H9 (cell line): ENCODE data around the gene KLHDC7A. TPM values are rescaled to one million over a fixed set of nuclear protein-coding genes. Genes with fewer than 3 reads are reported as not detected.

ENCODE experiments used
- DNase-seq: peaks from one replicate; pipeline ENCODE4 v3.0.0-alpha.2; 2017
- H2AFZ ChIP-seq: one replicate; pipeline ENCODE4 v1.6.1; 2013; ENCODE audit warnings: mild to moderate bottlenecking, low read length, control low read depth, moderate library complexity
- H2AK5ac ChIP-seq: 2 replicates; pipeline ENCODE4 v1.6.1; 2013; ENCODE audit warnings: low read length, control low read depth, mixed read lengths; ENCODE audit not compliant: insufficient read length
- H2BK120ac ChIP-seq: one replicate; pipeline ENCODE4 v1.6.1; 2013; ENCODE audit warnings: low read depth, mild to moderate bottlenecking, low read length, control low read depth, inconsistent platforms; ENCODE audit not compliant: poor library complexity, severe bottlenecking
- H2BK12ac ChIP-seq: 2 replicates; pipeline ENCODE4 v1.6.1; 2013; ENCODE audit warnings: low read length, control low read depth, mixed read lengths, low read depth; ENCODE audit not compliant: insufficient read length
- H2BK15ac ChIP-seq: 2 replicates; pipeline ENCODE4 v1.6.1; 2013; ENCODE audit warnings: low read depth, low read length, control low read depth
- H2BK20ac ChIP-seq: one replicate; pipeline ENCODE4 v1.6.1; 2013; ENCODE audit warnings: low read depth, mild to moderate bottlenecking, low read length, control low read depth, inconsistent platforms; ENCODE audit not compliant: poor library complexity, severe bottlenecking
- H2BK5ac ChIP-seq: 2 replicates; pipeline ENCODE4 v1.6.1; 2013; ENCODE audit warnings: low read length, control low read depth, mixed read lengths; ENCODE audit not compliant: insufficient read length
- H3K14ac ChIP-seq: 2 replicates; pipeline ENCODE4 v1.6.1; 2013; ENCODE audit warnings: low read length, control low read depth; ENCODE audit not compliant: insufficient read depth
- H3K18ac ChIP-seq: 2 replicates; pipeline ENCODE4 v1.6.1; 2013; ENCODE audit warnings: low read depth, mild to moderate bottlenecking, mixed read lengths, low read length, control low read depth; ENCODE audit not compliant: insufficient read length
- H3K23ac ChIP-seq: 2 replicates; pipeline ENCODE4 v1.6.1; 2013; ENCODE audit warnings: low read length, control low read depth, mixed read lengths, low read depth; ENCODE audit not compliant: insufficient read length
- H3K23me2 ChIP-seq: 2 replicates; pipeline ENCODE4 v1.6.1; 2013; ENCODE audit warnings: low read depth, mild to moderate bottlenecking, mixed read lengths, low read length, control low read depth; ENCODE audit not compliant: insufficient read length, poor library complexity, severe bottlenecking
- H3K27ac ChIP-seq: 2 replicates; pipeline ENCODE4 v1.5.1; 2013; ENCODE audit warnings: low read length, control low read depth, mixed read lengths, low read depth; ENCODE audit not compliant: insufficient read length
- H3K27me3 ChIP-seq: 2 replicates; pipeline ENCODE4 v1.6.1; 2013; ENCODE audit warnings: low read length, control low read depth, inconsistent platforms; ENCODE audit not compliant: insufficient read depth
- H3K4ac ChIP-seq: 2 replicates; pipeline ENCODE4 v1.6.1; 2013; ENCODE audit warnings: low read depth, mild to moderate bottlenecking, control low read depth, inconsistent platforms, low read length, moderate library complexity
- H3K4me1 ChIP-seq: 2 replicates; pipeline ENCODE4 v1.6.1; 2013; ENCODE audit warnings: low read length, control low read depth, inconsistent platforms; ENCODE audit not compliant: insufficient read depth
- H3K4me2 ChIP-seq: 2 replicates; pipeline ENCODE4 v1.6.1; 2013; ENCODE audit warnings: low read length, control low read depth, mixed read lengths; ENCODE audit not compliant: insufficient read length, insufficient read depth
- H3K56ac ChIP-seq: 2 replicates; pipeline ENCODE4 v1.6.1; 2013; ENCODE audit warnings: low read depth, mild to moderate bottlenecking, mixed read lengths, low read length, control low read depth; ENCODE audit not compliant: insufficient read length
- H3K79me1 ChIP-seq: 2 replicates; pipeline ENCODE4 v1.6.1; 2013; ENCODE audit warnings: low read depth, mild to moderate bottlenecking, moderate library complexity, low read length, control low read depth, inconsistent platforms; ENCODE audit not compliant: insufficient read depth, poor library complexity, severe bottlenecking
- H3K79me2 ChIP-seq: 2 replicates; pipeline ENCODE4 v1.6.1; 2013; ENCODE audit warnings: low read length, control low read depth, inconsistent platforms; ENCODE audit not compliant: insufficient read depth
- H3K9ac ChIP-seq: 2 replicates; pipeline ENCODE4 v1.6.1; 2013; ENCODE audit warnings: low read length, control low read depth, mixed read lengths; ENCODE audit not compliant: insufficient read length; ENCODE audit errors: extremely low read depth
- H3K9me3 ChIP-seq: one replicate; pipeline ENCODE4 v1.6.1; 2013; ENCODE audit warnings: low read depth, low read length, inconsistent platforms; ENCODE audit not compliant: control insufficient read depth
- H3T11ph ChIP-seq: one replicate; pipeline ENCODE4 v1.6.1; 2013; ENCODE audit warnings: mild to moderate bottlenecking, low read length, control low read depth, inconsistent platforms
- H4K20me1 ChIP-seq: one replicate; pipeline ENCODE4 v1.6.1; 2013; ENCODE audit not compliant: control insufficient read depth, insufficient read length, insufficient read depth
- H4K5ac ChIP-seq: 2 replicates; pipeline ENCODE4 v1.6.1; 2013; ENCODE audit warnings: low read depth, mild to moderate bottlenecking, mixed read lengths, low read length, control low read depth; ENCODE audit not compliant: insufficient read length
- H4K8ac ChIP-seq: replicated peaks from 2 replicates; pipeline ENCODE4 v1.6.1; 2013; ENCODE audit warnings: low read length, control low read depth, mixed read lengths, low read depth; ENCODE audit not compliant: insufficient read length
- H4K91ac ChIP-seq: 2 replicates; pipeline ENCODE4 v1.6.1; 2013; ENCODE audit warnings: low read depth, mild to moderate bottlenecking, moderate library complexity, mixed read lengths, low read length, control low read depth; ENCODE audit not compliant: insufficient read length
- H3K27ac Mint-ChIP-seq, 3 experiments: 2 replicates in 2 of 3; 3 replicates in 1 of 3; pipeline ENCODE4 v1.8.0; 2020 to 2021; ENCODE audit warnings: mixed read lengths in 3 of 3, mild to moderate bottlenecking in 1 of 3, moderate library complexity in 1 of 3
- H3K27me3 Mint-ChIP-seq: 2 replicates; pipeline ENCODE4 v1.8.0; 2021; ENCODE audit warnings: low read depth, mild to moderate bottlenecking, moderate library complexity, mixed read lengths
- H3K36me3 Mint-ChIP-seq, 3 experiments: 2 replicates in 2 of 3; 3 replicates in 1 of 3; pipeline ENCODE4 v1.8.0; 2020 to 2021; ENCODE audit warnings: low read depth in 3 of 3, mixed read lengths in 3 of 3; ENCODE audit not compliant: insufficient read depth in 1 of 3
- H3K4me1 Mint-ChIP-seq, 2 experiments: 2 replicates each; pipeline ENCODE4 v1.8.0; 2020; ENCODE audit warnings: mixed read lengths in 2 of 2
- H3K4me3 Mint-ChIP-seq, 2 experiments: 2 replicates in 1 of 2; 3 replicates in 1 of 2; pipeline ENCODE4 v1.8.0; 2020 to 2021; ENCODE audit warnings: mild to moderate bottlenecking in 2 of 2, mixed read lengths in 2 of 2, moderate library complexity in 1 of 2
- H3K9me3 Mint-ChIP-seq, 2 experiments: 2 replicates in 1 of 2; 3 replicates in 1 of 2; pipeline ENCODE4 v1.8.0; 2020; ENCODE audit warnings: mild to moderate bottlenecking in 2 of 2, mixed read lengths in 2 of 2, moderate library complexity in 1 of 2
- WGBS: extraction: QIAGEN DNeasy Blood & Tissue Kit; methylation state at CpG from one replicate; pipeline ENCODE4 v1.1.7; 2013; ENCODE audit warnings: missing lambda C conversion rate, low lambda C conversion rate, mixed read lengths; ENCODE audit not compliant: insufficient read length; ENCODE audit errors: extremely low coverage; 5-methylcytosine and 5-hydroxymethylcytosine counted together
- total RNA-seq: library from RNA; stranded (reverse); gene quantifications from 2 replicates; pipeline ENCODE4 v1.2.1, GENCODE V29; 2021
- TF ChIP-seq, protein P1 (sequence below): fragments of 200-600 bp; sonication (generic); conservative IDR thresholded peaks from 3 replicates; pipeline ENCODE4 v1.8.0; 2021; ENCODE audit warnings: antibody characterized with exemption, mild to moderate bottlenecking

KLHDC7A gene
- total RNA-seq, 1 experiment from 2014 or later: 11.4 TPM

DNA sequence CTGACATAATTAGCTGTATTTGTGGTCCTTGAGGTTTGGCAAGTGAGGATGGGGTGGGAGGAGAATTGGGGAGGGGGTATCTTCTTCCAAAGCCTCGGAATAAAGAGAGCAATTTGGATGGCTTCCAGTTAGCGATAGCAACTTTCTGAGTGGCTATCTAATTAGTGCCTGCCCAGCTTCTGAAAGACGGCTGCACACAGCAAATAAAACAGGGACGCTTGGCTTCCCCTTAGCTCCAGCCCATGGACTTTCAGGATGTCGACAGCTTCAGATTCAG lies 31.1 kb downstream of the KLHDC7A start:
- Histone ChIP-seq H3K27ac (no peak overlapping the region), H3K23me2 (no peaks in the 10 kb centered on the region), H2BK20ac (no peak overlapping the region), H3K4me1 (no peaks in the 10 kb centered on the region; the same call in 1 of the 2 replicates), H3K9me3 (no peaks in the 10 kb centered on the region), H3K79me1 (no peaks in the 10 kb centered on the region), H3K79me2 (no peaks in the 10 kb centered on the region), H3K23ac (no peak overlapping the region), H3T11ph (no peak overlapping the region), H4K8ac (no peak overlapping the region), H3K9ac (no peak overlapping the region), H3K27me3 (no peaks in the 10 kb centered on the region), H3K4ac (no peak overlapping the region), H4K5ac (no peak overlapping the region), H3K56ac (no peak overlapping the region), H2BK15ac (no peak overlapping the region), H2BK120ac (no peak overlapping the region), H2AFZ (no peak overlapping the region), H3K14ac (no peak overlapping the region), H4K20me1 (no peaks in the 10 kb centered on the region), H2BK12ac (no peak overlapping the region), H4K91ac (no peak overlapping the region), H3K18ac (no peak overlapping the region), H2BK5ac (no peak overlapping the region), H3K4me2 (no peak overlapping the region), H2AK5ac (no peak overlapping the region)
- H3K4me3 Mint-ChIP-seq: no peak overlapping the region
- WGBS: no CpG with 5 or more reads among the region's 5 CpGs
- peaks cover 21 to 24% of the 10 kb centered on the region in 2 experiments for H3K9me3 Mint-ChIP-seq
- TF ChIP-seq, protein P1, sequence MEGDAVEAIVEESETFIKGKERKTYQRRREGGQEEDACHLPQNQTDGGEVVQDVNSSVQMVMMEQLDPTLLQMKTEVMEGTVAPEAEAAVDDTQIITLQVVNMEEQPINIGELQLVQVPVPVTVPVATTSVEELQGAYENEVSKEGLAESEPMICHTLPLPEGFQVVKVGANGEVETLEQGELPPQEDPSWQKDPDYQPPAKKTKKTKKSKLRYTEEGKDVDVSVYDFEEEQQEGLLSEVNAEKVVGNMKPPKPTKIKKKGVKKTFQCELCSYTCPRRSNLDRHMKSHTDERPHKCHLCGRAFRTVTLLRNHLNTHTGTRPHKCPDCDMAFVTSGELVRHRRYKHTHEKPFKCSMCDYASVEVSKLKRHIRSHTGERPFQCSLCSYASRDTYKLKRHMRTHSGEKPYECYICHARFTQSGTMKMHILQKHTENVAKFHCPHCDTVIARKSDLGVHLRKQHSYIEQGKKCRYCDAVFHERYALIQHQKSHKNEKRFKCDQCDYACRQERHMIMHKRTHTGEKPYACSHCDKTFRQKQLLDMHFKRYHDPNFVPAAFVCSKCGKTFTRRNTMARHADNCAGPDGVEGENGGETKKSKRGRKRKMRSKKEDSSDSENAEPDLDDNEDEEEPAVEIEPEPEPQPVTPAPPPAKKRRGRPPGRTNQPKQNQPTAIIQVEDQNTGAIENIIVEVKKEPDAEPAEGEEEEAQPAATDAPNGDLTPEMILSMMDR: no peak; the same call in 2 of the 3 replicates
- no peak for DNase-seq
- peaks cover 10 to 13% of the 10 kb centered on the region in 2 experiments for H3K4me1 Mint-ChIP-seq
- no peaks in the 10 kb centered on the region; the same call in 1 of the 2 replicates for H3K27me3 Mint-ChIP-seq
- H3K36me3 Mint-ChIP-seq: peaks cover 0 to 6% (median 4%) of the 10 kb centered on the region in 3 experiments; a peak in 5 of 7 replicates
- H3K27ac Mint-ChIP-seq: no peak overlapping the region
